22Rv1 (cell line): ENCODE measurements around the gene ZNF831.

Experiments used
- CTCF ChIP-seq: fragments of 450-650 bp; IDR thresholded peaks from 2 replicates; pipeline ENCODE4 v1.5.1; 2017; ENCODE audit warnings: mild to moderate bottlenecking
- ZFX ChIP-seq: fragments of 450-650 bp; IDR thresholded peaks from 2 replicates; pipeline ENCODE4 v1.6.1; 2017; ENCODE audit warnings: antibody characterized with exemption, borderline replicate concordance

GRCh38 chr20:59158673-59159072, 4.9 kb upstream of the ZNF831 start:
- TF ChIP-seq CTCF (no peak), ZFX (no peak)
